Prostate gland (tissue), 2 donors: Measurements from ENCODE around the gene PDE2A.

Source experiments
- POLR2A ChIP-seq: fragments of 450-650 bp; IDR thresholded peaks from one replicate; pipeline ENCODE4 v1.6.1; 2016; ENCODE audit warnings: antibody characterized with exemption, mild to moderate bottlenecking
- TF ChIP-seq, protein P1 (sequence below), 4 experiments: fragments of 200-600 bp in 2 of 4; fragments of 450-650 bp in 2 of 4; sonication (generic) in 2 of 4; IDR thresholded peaks; 1 replicate in 3 of 4; 2 replicates in 1 of 4; pipeline ENCODE4 v1.5.1; 2016 to 2019; ENCODE audit warnings: antibody characterized with exemption in 4 of 4, mild to moderate bottlenecking in 2 of 4, moderate library complexity in 2 of 4

DNA sequence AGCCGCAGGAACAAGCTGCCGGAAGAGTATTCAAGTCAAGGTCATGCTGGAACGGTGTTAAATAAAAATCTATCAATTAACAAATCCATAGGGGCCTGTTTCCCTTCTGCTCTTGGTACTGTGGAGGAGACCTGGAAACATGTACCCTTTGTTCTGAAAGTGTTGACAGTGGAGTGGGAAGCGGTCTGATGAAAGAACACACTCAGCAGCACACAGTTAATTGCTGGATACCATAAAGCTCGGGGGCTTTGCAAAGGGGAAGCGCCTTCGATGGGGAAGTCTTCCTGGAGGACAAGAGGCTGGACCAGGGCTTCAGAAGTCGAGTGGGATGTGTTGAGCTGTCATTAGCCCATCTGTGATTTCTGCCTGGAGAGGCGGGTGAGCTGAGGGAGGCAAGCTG lies 127.4 kb downstream of the PDE2A start:
- TF ChIP-seq, protein P1, sequence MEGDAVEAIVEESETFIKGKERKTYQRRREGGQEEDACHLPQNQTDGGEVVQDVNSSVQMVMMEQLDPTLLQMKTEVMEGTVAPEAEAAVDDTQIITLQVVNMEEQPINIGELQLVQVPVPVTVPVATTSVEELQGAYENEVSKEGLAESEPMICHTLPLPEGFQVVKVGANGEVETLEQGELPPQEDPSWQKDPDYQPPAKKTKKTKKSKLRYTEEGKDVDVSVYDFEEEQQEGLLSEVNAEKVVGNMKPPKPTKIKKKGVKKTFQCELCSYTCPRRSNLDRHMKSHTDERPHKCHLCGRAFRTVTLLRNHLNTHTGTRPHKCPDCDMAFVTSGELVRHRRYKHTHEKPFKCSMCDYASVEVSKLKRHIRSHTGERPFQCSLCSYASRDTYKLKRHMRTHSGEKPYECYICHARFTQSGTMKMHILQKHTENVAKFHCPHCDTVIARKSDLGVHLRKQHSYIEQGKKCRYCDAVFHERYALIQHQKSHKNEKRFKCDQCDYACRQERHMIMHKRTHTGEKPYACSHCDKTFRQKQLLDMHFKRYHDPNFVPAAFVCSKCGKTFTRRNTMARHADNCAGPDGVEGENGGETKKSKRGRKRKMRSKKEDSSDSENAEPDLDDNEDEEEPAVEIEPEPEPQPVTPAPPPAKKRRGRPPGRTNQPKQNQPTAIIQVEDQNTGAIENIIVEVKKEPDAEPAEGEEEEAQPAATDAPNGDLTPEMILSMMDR (IDR thresholded peaks at IDR 0.05), result no peak
- no peak for TF ChIP-seq POLR2A
